HuH-7 (cell line): Measurements from ENCODE around the gene PTX4.
"Not testable (repeated sequence)": the region's sequence is repeated elsewhere in the genome, so short reads cannot be mapped to it uniquely, and the experiment has no call there.

Experiments used
- DNase-seq: peaks from one replicate; pipeline ENCODE4 v3.0.0; 2011; ENCODE audit warnings: low spot score

PTX4 gene

GRCh38 chr16:1481906-1482835, 6.6 kb downstream of the PTX4 start:
- no peak for DNase-seq

GRCh38 chr16:1478937-1479336, 9.8 kb downstream of the PTX4 start:
- not testable (repeated sequence) for DNase-seq

DNA sequence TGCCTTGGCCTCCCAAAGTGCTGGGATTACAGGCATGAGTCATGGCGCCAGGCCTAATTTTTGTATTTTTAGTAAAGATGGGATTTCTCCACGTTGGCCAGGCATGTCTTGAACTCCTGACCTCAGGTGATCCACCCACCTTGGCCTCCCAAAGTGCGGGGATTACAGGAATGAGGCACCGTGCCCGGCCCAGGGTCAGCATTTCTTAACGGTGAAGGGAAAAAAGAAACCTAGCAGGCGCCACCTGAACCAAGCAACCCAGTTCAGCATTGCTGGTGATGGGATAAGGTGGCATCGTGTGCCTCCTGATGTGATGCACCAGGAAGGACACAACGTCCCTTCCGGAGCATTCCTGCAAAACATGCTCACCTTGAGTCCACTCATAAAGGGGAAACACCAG, 11.7 kb downstream of the PTX4 start:
- no peak for DNase-seq

DNA sequence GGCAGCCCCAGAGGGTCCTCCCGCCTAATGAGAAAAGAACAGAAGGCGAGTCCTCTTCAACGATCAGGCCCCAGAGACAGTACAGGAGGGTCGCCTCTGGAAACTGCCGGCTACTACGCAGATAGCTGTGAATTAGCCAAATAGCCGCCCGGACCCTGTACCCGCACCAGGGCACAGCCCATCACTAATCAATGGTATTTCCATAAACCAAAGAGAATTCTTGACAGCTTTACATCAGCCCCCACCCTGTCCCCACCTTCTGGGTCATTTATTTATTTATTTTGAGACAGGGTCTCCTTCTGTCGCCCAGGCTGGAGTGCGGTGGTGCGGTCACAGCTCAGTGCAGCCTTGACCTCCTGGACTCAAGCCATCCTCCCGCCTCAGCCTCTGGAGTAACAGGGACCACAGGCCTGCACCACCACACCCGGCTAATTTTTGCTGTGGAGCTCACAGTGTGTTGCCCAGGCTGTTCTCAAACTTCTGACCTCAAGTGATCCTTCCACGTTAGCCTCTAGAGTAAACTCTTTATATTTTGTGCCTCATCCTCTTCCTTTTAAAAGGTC, 13.1 kb downstream of the PTX4 start:
- DNase-seq: no peak

DNA sequence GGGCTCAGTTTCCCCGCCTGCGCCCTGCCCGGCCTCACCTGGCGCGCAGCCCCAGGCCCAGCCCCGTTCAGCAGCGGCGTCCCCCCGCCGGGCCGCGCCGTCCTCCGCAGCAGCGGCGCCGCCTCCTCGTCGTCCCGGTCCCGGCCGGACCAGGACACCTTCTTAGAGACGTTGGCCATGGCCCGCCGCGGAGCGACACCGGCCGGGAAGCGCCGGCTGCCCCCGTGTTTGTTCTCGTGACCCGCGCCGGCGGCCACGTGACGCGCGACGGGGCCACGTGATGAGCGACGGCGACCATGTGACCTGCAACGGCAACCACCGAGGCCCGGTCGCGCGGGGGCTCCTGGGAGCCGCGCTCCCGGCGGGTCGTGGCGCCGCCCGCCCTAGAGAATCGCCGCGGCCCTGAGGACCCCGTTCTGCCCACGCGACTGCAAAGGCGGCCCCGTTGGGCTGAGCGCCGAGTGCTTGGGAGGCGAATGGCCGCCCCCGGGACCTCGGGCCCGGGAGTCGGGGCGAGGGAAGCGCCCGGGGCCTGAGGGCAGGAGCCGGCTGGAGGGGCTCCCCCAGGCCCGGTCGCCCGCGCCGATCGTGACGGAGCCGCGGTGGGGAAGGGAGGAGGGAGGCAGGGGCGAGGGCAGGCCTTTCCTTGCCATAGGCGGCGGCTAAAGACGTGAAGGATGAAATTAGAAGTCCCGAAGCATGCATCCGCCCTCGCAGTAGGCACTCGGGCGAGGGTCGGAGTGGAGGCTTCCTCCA, 13.8 kb downstream of the PTX4 start, which contains the start of gene CLCN7:
Gene CLCN7, minus strand, starts transcription at position 233 of the 756 bp plus-strand sequence. Its CDS starts 54 bp downstream, at position 179.
- DNase-seq: peak; percentile 86

- no peak for DNase-seq
Observed at GRCh38 chr16:1474082-1474795, 14.5 kb downstream of the PTX4 start.

DNA sequence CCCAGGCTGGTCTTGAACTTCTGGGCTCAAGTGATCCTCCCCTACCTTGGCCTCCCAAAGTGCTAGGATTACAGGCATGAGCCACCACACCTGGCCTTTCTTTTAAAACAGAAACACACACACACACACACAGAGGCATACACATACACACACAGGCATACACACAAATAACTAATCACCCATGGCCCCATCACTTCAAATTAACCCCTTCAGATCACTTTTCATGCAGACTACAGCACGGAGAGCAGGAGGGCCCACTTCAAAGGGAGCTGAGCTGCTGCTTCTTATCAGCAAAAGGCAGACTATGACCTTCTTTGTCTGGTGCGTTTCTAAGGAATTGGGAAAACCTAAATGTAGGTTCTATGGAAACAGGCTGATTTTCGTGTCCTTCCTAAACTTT, 15.8 kb downstream of the PTX4 start:
- no peak for DNase-seq

DNA sequence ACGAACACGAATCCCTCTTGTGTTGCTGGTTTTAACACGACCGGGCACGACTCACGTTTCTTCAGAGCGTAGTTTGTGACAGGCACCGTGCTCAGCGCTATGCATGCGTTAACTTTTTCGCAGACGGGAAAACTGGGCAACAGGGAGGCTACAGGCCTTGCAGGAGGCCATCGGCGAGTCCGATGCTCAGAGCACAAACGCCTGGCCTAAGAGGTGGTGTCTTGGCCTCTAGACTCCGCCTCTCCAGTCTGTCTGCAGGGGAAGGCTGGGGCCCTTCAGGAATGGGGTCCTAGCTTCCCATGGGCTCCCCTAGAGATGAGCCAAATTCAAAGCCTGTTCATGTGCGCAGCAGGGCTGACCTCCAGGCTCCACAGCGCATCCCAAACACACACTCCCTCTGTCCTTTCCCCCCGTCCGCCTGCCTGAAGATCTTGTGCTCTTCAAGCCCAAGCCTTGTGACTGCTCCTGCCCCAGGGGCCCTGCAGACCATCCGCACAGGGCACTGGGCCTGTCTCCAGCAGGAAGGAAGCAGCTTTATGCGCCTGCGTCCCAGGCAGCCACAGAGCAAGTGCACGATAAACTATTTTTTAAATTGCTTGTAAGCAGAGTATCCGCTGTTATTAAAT, 17.1 kb downstream of the PTX4 start:
- DNase-seq: no peak

GRCh38 chr16:1470481-1471251, 18.1 kb downstream of the PTX4 start:
- DNase-seq: no peak

- DNase-seq: no peak
Observed at GRCh38 chr16:1469693-1470201, 19.0 kb downstream of the PTX4 start.

- DNase-seq: not testable (repeated sequence)
Observed at GRCh38 chr16:1469141-1469540, 19.6 kb downstream of the PTX4 start.

DNA sequence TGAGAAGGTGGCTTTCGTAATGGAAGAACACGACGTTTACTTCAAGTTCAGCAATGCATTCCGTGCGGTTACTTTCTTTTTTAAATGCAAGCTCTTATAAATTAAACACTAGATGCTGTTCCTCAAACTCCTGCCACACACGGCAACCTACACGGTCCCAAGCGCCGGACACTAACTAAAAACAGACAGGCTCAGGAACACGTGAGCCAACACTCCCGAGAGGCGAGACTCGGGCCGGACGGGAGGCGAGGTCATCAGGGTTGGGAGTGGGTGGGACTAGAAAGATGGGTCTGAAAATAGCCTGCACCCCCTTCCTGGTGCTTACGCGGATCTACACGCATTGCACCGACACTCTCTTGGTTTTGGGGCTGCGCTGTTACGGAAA, 20.3 kb downstream of the PTX4 start:
- DNase-seq: no peak

- no peak for DNase-seq
Observed at GRCh38 chr16:1466968-1467521, 21.7 kb downstream of the PTX4 start.

DNA sequence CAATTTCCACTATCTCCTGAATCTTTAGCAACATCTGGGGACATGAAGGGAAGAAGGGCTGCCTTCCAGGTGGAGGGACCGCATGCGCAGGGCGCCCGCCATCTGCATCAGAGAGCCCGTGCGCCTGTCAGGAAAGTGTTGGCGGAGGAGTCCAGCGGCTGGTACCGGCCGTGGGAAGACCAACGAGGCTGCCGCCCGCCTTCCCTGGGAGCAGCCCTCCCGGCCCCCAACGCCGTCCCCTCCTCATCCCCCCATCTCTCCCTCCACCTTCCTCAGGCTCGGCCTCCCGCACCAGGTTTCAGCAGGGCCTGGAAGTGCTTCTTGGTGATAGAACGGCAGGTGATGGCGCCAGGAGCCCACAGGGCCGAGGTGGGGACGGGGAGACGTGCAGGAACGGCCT, 22.7 kb downstream of the PTX4 start:
- DNase-seq: no peak

GRCh38 chr16:1465567-1465915, 23.2 kb downstream of the PTX4 start:
- no peak for DNase-seq

DNA sequence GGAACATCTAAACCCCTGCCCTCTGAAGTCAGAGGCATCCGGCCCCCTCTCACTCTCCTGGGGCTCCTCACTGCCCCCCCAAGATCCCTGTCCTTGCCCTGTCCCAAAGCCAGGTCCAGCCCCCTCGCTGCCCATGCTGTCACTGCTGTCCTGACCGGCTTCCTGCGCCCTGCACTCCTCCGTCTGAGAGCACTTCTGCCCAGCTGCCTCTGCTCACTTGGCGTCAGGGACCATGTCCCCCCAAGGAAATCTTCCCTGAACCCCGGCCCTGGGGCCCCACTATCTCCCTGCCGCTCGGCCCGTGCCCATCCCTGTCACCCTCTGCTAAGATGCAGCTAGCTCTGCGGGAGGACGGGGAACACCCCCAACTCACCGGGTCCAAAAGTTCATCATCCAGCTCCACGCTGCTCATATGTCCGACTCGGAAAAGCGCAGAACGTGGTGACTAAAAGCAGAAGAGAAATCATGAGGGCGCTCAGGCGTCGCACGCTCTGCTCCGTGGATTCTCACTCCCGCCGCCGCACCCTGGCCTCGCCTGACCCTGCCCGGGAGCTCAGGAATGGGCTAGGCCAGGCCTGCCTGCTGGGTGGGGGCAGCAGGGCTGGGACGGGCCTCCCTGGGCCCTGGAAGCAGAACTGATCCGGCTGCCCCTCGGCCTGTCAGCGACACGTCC, 23.7 kb downstream of the PTX4 start:
- no peak for DNase-seq

DNA sequence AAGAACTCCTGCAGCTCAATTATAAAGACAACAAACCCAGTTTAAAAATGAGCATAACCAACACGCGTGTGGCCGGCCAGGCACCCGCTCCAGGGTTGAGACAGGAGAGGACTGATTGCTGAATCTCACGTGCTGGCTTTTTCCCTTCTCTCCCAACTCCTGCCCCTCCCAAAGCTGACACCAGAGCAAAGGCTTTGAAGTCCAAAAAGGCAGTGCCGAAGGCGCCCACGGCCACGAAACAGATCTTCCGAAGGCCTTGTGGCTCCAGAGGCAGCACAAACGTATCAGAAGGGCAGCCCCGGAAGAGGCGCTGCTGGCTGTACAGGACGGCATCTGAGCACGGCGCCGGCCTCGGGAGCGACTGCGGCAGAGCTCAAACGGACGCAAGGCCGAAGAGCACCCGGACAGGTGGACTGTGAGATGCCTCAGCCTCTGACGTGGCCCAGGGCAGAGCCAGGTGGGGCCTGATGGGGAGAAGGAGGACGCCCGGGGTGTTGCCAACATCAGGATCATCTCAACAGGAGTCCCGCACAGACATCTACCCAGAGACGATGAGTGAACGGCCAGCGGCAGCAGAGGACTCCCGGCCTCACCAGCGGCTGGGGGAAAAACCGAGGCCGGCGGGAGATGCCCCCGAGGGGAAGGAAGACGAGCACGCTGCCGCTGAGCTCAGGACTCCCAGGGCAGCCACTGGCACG, 24.4 kb downstream of the PTX4 start:
- DNase-seq: no peak

DNA sequence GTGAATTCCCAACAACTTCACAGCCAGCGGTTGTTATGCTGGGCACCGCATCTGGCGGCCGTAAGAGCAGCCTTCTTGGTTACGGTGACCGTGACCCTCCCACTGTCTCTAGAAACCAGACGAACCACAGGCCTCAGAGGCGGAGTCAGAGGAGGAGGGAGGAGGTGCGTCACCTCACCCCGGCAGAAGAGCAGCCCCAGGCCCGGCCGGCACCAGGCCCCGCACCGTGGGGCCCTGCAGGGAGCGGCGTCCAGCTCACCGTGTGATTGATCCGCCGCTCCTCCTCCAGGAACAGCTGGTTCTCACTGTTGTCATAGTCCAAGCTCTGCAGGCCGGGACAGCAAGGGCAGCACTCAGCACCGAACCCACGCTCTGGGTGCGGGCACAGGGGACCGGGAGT, 27.6 kb downstream of the PTX4 start:
- DNase-seq: no peak

- no peak for DNase-seq
Observed at GRCh38 chr16:1460602-1461138, 28.1 kb downstream of the PTX4 start.
